ENCODE data around the gene C1QTNF12.

- no peak for TF ChIP-seq RAD21 (IDR thresholded peaks at IDR 0.05 in 1 of 2, conservative IDR thresholded peaks at IDR 0.05 in 1 of 2; ENCODE audit: low read depth in 2 of 2, low read length in 2 of 2)
- no peak for TF ChIP-seq CTCF (IDR thresholded peaks at IDR 0.05; ENCODE audit: control extremely low read depth in 1 of 3, insufficient read depth in 1 of 3, low read depth in 1 of 3, low read length in 3 of 3)
- TF ChIP-seq TCF12 (IDR thresholded peaks at IDR 0.05; ENCODE audit: low read depth, low read length) = no peak
- TF ChIP-seq EGR1 (IDR thresholded peaks at IDR 0.05; ENCODE audit: borderline replicate concordance, low read depth, low read length) = no peak
- TF ChIP-seq POLR2A (IDR thresholded peaks at IDR 0.05; ENCODE audit: control extremely low read depth in 1 of 2, low read depth in 2 of 2, low read length in 2 of 2) = no peak
- no peak for TF ChIP-seq RFX5 (IDR thresholded peaks at IDR 0.05; ENCODE audit: borderline replicate concordance, low read depth, low read length)
- no peak for TF ChIP-seq SIN3A (conservative IDR thresholded peaks at IDR 0.05 in 1 of 2, IDR thresholded peaks at IDR 0.05 in 1 of 2; ENCODE audit: low read depth in 1 of 2, low read length in 2 of 2)
- TF ChIP-seq POLR2AphosphoS5 (IDR thresholded peaks at IDR 0.05; ENCODE audit: low read depth, low read length) = no peak
- TF ChIP-seq EP300 (IDR thresholded peaks at IDR 0.05; ENCODE audit: borderline replicate concordance in 1 of 2, low read depth in 2 of 2, low read length in 2 of 2) = no peak
- TF ChIP-seq PHF8 (conservative IDR thresholded peaks at IDR 0.05; ENCODE audit: low read depth, low read length) = no peak
- TF ChIP-seq POU5F1 (IDR thresholded peaks at IDR 0.05; ENCODE audit: low read depth, low read length) = no peak
Measured at GRCh38 chr1:1198423-1199140, 47.9 kb downstream of the C1QTNF12 start.
